Measurements from ENCODE around the gene PSMG3. TPM values are rescaled to one million over a fixed set of nuclear protein-coding genes. Genes with fewer than 3 reads are reported as not detected.
"Not testable (repeated sequence)": the region's sequence is repeated elsewhere in the genome, so short reads cannot be mapped to it uniquely, and the experiment has no call there.

The PSMG3 gene
- total and polyA plus RNA-seq, 2 donors from 2014 or later, result 29.7 to 66.6 TPM

GRCh38 chr7:1520539-1521234 is 49.1 kb downstream of the PSMG3 start:
- no peak for TF ChIP-seq CTCF (IDR thresholded peaks at IDR 0.05; ENCODE audit: borderline replicate concordance, extremely low read depth, insufficient read depth)
- Histone ChIP-seq H3K9ac (ENCODE audit: low read length in 3 of 3) (no peak overlapping the region), H3K36me3 (ENCODE audit: control insufficient read depth in 2 of 3, insufficient read depth in 3 of 3, low read length in 3 of 3) (no peaks in the 10 kb centered on the region), H3K27me3 (ENCODE audit: control insufficient read depth, insufficient read depth, low read length) (no peaks in the 10 kb centered on the region), H3K4me3 (ENCODE audit: low read length in 3 of 3) (no peak overlapping the region), H3K27ac (ENCODE audit: low read depth in 2 of 2, low read length in 2 of 2) (no peak overlapping the region), H3K9me3 (ENCODE audit: control insufficient read depth in 2 of 3, insufficient read depth in 1 of 3, low read length in 3 of 3) (no peaks in the 10 kb centered on the region), H3K4me1 (ENCODE audit: control insufficient read depth in 2 of 3, insufficient read depth in 2 of 3, low read depth in 1 of 3, low read length in 3 of 3) (no peaks in the 10 kb centered on the region)
- FAIRE-seq (no peak), DNase-seq (no peak)
- intact Hi-C loops (cut with DNase I), result no loop called here

GRCh38 chr7:1519322-1519922 is 50.4 kb downstream of the PSMG3 start:
- FAIRE-seq; H3K36me3 ChIP-seq (ENCODE audit: control insufficient read depth in 2 of 3, insufficient read depth in 3 of 3, low read length in 3 of 3); H3K4me1 ChIP-seq (ENCODE audit: control insufficient read depth in 2 of 3, insufficient read depth in 2 of 3, low read depth in 1 of 3, low read length in 3 of 3); H3K27ac ChIP-seq (ENCODE audit: low read depth in 2 of 2, low read length in 2 of 2); intact Hi-C loops (cut with DNase I); H3K9me3 ChIP-seq (ENCODE audit: control insufficient read depth in 2 of 3, insufficient read depth in 1 of 3, low read length in 3 of 3); DNase-seq; H3K4me3 ChIP-seq (ENCODE audit: low read length in 3 of 3); H3K9ac ChIP-seq (ENCODE audit: low read length in 3 of 3); H3K27me3 ChIP-seq (ENCODE audit: control insufficient read depth, insufficient read depth, low read length): not testable (repeated sequence)

Other genes with a start within 250 kb of the PSMG3 start
- gene MICALL2, start 110.6 kb downstream of the PSMG3 start, total RNA-seq, result 53.4 TPM
- gene MICALL2, start 110.6 kb downstream of the PSMG3 start, polyA plus RNA-seq (ENCODE audit: insufficient read depth, low read depth, low replicate concordance), result 16.6 TPM
- 91.3 TPM for gene INTS1, start 65.6 kb downstream of the PSMG3 start, total RNA-seq
- 62.8 TPM for gene INTS1, start 65.6 kb downstream of the PSMG3 start, polyA plus RNA-seq (ENCODE audit: insufficient read depth, low read depth, low replicate concordance)
- gene MAFK, start 39.3 kb downstream of the PSMG3 start, total RNA-seq, result 37.0 TPM
- gene MAFK, start 39.3 kb downstream of the PSMG3 start, polyA plus RNA-seq (ENCODE audit: insufficient read depth, low read depth, low replicate concordance), result 12.9 TPM
- gene TMEM184A, start 13.8 kb downstream of the PSMG3 start, total RNA-seq, result 11.0 TPM
- gene TMEM184A, start 13.8 kb downstream of the PSMG3 start, polyA plus RNA-seq (ENCODE audit: insufficient read depth, low read depth, low replicate concordance), result 6.8 TPM
- 3.8 TPM for gene ELFN1, start 100.2 kb upstream of the PSMG3 start, total RNA-seq
- gene ELFN1, start 100.2 kb upstream of the PSMG3 start, polyA plus RNA-seq (ENCODE audit: insufficient read depth, low read depth, low replicate concordance), result 3.5 TPM

Measured in kidney (tissue), 14 donors.